Measurements from ENCODE around the gene LHPP.

Gene LHPP

GRCh38 chr10:124455441-124455840, 6.2 kb upstream of the LHPP start:
- Mint-ChIP-seq H3K27me3 (peaks cover 94% of the 10 kb centered on the region), H3K36me3 (peaks cover 2% of the 10 kb centered on the region), H3K9me3 (no peaks in the 10 kb centered on the region), H3K4me1 (peaks cover 3% of the 10 kb centered on the region), H3K4me3 (no peak overlapping the region), H3K27ac (peak overlapping the region; percentile 50)
- CTCF ChIA-PET, result no interaction called here
- no peak for DNase-seq

GRCh38 chr10:124458473-124458872, 3.1 kb upstream of the LHPP start:
- H3K36me3 Mint-ChIP-seq, result peaks cover 3% of the 10 kb centered on the region
- H3K27me3 Mint-ChIP-seq, result peaks cover 67% of the 10 kb centered on the region
- H3K4me1 Mint-ChIP-seq, result peaks cover 11% of the 10 kb centered on the region
- H3K4me3 Mint-ChIP-seq, result no peak overlapping the region
- DNase-seq, result no peak
- H3K9me3 Mint-ChIP-seq, result no peaks in the 10 kb centered on the region
- no peak overlapping the region for H3K27ac Mint-ChIP-seq
- CTCF ChIA-PET, result no interaction called here

- Mint-ChIP-seq H3K27ac (no peak overlapping the region), H3K9me3 (no peaks in the 10 kb centered on the region), H3K4me3 (no peak overlapping the region), H3K27me3 (peaks cover 63% of the 10 kb centered on the region), H3K36me3 (peaks cover 3% of the 10 kb centered on the region), H3K4me1 (peaks cover 11% of the 10 kb centered on the region)
- no peak for DNase-seq
- CTCF ChIA-PET, result no interaction called here
These were observed 2.7 kb upstream of the LHPP start for GRCh38 chr10:124458889-124459288.

GRCh38 chr10:124459395-124459794, 2.2 kb upstream of the LHPP start:
- Mint-ChIP-seq H3K27me3 (peaks cover 58% of the 10 kb centered on the region), H3K4me3 (no peak overlapping the region), H3K27ac (no peak overlapping the region), H3K9me3 (no peaks in the 10 kb centered on the region), H3K4me1 (peaks cover 16% of the 10 kb centered on the region), H3K36me3 (peaks cover 6% of the 10 kb centered on the region)
- CTCF ChIA-PET, result no interaction called here
- no peak for DNase-seq

- Mint-ChIP-seq H3K4me1 (peaks cover 24% of the 10 kb centered on the region), H3K4me3 (no peak overlapping the region), H3K27me3 (peaks cover 51% of the 10 kb centered on the region), H3K9me3 (no peaks in the 10 kb centered on the region), H3K36me3 (peaks cover 12% of the 10 kb centered on the region), H3K27ac (no peak overlapping the region)
- CTCF ChIA-PET, result no interaction called here
- no peak for DNase-seq
These were observed 1.5 kb upstream of the LHPP start for GRCh38 chr10:124460144-124460543.

GRCh38 chr10:124462348-124462695, 699 bp downstream of the LHPP start:
- no peaks in the 10 kb centered on the region for H3K9me3 Mint-ChIP-seq
- H3K4me1 Mint-ChIP-seq, result peaks cover 37% of the 10 kb centered on the region
- H3K27me3 Mint-ChIP-seq, result peaks cover 29% of the 10 kb centered on the region
- CTCF ChIA-PET, result no interaction called here
- peaks cover 15% of the 10 kb centered on the region for H3K36me3 Mint-ChIP-seq
- DNase-seq, result no peak
- H3K27ac Mint-ChIP-seq, result peak overlapping the region; percentile 87
- peak overlapping the region; percentile 88 for H3K4me3 Mint-ChIP-seq

GRCh38 chr10:124464028-124464965, 2.7 kb downstream of the LHPP start:
- Mint-ChIP-seq H3K4me1 (peaks cover 37% of the 10 kb centered on the region), H3K36me3 (peaks cover 15% of the 10 kb centered on the region), H3K9me3 (no peaks in the 10 kb centered on the region), H3K27ac (peak overlapping the region; percentile 84), H3K4me3 (no peak overlapping the region), H3K27me3 (peaks cover 13% of the 10 kb centered on the region)
- DNase-seq, result no peak
- CTCF ChIA-PET, result interaction anchor here (1.0 to 1.2 kb wide), 2 partner anchors 16 to 29 kb away, joined by 3 to 4 read pairs; no protein-coding TSS in a partner anchor

GRCh38 chr10:124465003-124465776, 3.6 kb downstream of the LHPP start:
- Mint-ChIP-seq H3K27me3 (peaks cover 6% of the 10 kb centered on the region), H3K36me3 (peaks cover 15% of the 10 kb centered on the region), H3K27ac (peak overlapping the region; percentile 84), H3K4me1 (peaks cover 37% of the 10 kb centered on the region), H3K4me3 (peak overlapping the region; percentile 33), H3K9me3 (no peaks in the 10 kb centered on the region)
- peak; percentile 36 for DNase-seq
- CTCF ChIA-PET, result interaction anchor here (1.0 to 1.2 kb wide), 2 partner anchors 16 to 28 kb away, joined by 3 to 4 read pairs; no protein-coding TSS in a partner anchor

GRCh38 chr10:124465777-124466488, 4.3 kb downstream of the LHPP start:
- H3K4me3 Mint-ChIP-seq, result no peak overlapping the region
- CTCF ChIA-PET, result no interaction called here
- DNase-seq, result no peak
- H3K36me3 Mint-ChIP-seq, result peaks cover 15% of the 10 kb centered on the region
- peak overlapping the region; percentile 65 for H3K27ac Mint-ChIP-seq
- no peaks in the 10 kb centered on the region for H3K9me3 Mint-ChIP-seq
- H3K4me1 Mint-ChIP-seq, result peaks cover 37% of the 10 kb centered on the region
- peaks cover 4% of the 10 kb centered on the region for H3K27me3 Mint-ChIP-seq

- Mint-ChIP-seq H3K27ac (no peak overlapping the region), H3K27me3 (no peaks in the 10 kb centered on the region), H3K9me3 (no peaks in the 10 kb centered on the region), H3K4me3 (no peak overlapping the region), H3K36me3 (peaks cover 15% of the 10 kb centered on the region), H3K4me1 (peaks cover 32% of the 10 kb centered on the region)
- CTCF ChIA-PET, result no interaction called here
- no peak for DNase-seq
These were observed 5.5 kb downstream of the LHPP start for GRCh38 chr10:124467165-124467564.

- no peaks in the 10 kb centered on the region for H3K9me3 Mint-ChIP-seq
- H3K4me1 Mint-ChIP-seq, result peaks cover 27% of the 10 kb centered on the region
- DNase-seq, result no peak
- no peak overlapping the region for H3K27ac Mint-ChIP-seq
- peaks cover 13% of the 10 kb centered on the region for H3K36me3 Mint-ChIP-seq
- no peak overlapping the region for H3K4me3 Mint-ChIP-seq
- CTCF ChIA-PET, result interaction anchor here (1.7 kb wide), 1 partner anchor 16 kb away, joined by 4 read pairs; no protein-coding TSS in a partner anchor
- no peaks in the 10 kb centered on the region for H3K27me3 Mint-ChIP-seq
These were observed 7.0 kb downstream of the LHPP start for GRCh38 chr10:124468624-124469023.

- DNase-seq, result no peak
- Mint-ChIP-seq H3K4me1 (peaks cover 15% of the 10 kb centered on the region), H3K27ac (no peak overlapping the region), H3K4me3 (no peak overlapping the region), H3K9me3 (no peaks in the 10 kb centered on the region), H3K36me3 (peaks cover 5% of the 10 kb centered on the region), H3K27me3 (no peaks in the 10 kb centered on the region)
- CTCF ChIA-PET, result interaction anchor here (0.6 kb wide), 1 partner anchor 13 kb away, joined by 3 read pairs; no protein-coding TSS in a partner anchor
These were observed 8.4 kb downstream of the LHPP start for GRCh38 chr10:124469956-124470484.

- peaks cover 3% of the 10 kb centered on the region for H3K36me3 Mint-ChIP-seq
- CTCF ChIA-PET, result interaction anchor here (0.6 kb wide), 1 partner anchor 14 kb away, joined by 3 read pairs; no protein-coding TSS in a partner anchor
- no peak overlapping the region for H3K4me3 Mint-ChIP-seq
- DNase-seq, result no peak
- H3K9me3 Mint-ChIP-seq, result no peaks in the 10 kb centered on the region
- peak overlapping the region; percentile 73 for H3K27ac Mint-ChIP-seq
- H3K4me1 Mint-ChIP-seq, result peaks cover 7% of the 10 kb centered on the region
- H3K27me3 Mint-ChIP-seq, result no peaks in the 10 kb centered on the region
These were observed 9.2 kb downstream of the LHPP start for GRCh38 chr10:124470544-124471434.
